K562 (cell line): Measurements from ENCODE around the gene BEX3. TPM values are rescaled to one million over a fixed set of nuclear protein-coding genes. Genes with fewer than 3 reads are reported as not detected.

Experiments
- ATAC-seq: fragments of 200-7000 bp; cut with Tn5 transposase; 3 replicates; pipeline ENCODE4 v1.9.1; 2020; ENCODE audit warnings: moderate library complexity
- BruUV-seq: library from RNA; stranded (reverse); fragments of 400-500 nt; replicated peaks from 2 replicates; lab custom pipeline; 2021; lab: Mats Ljungman, UMichigan
- CTCF ChIA-PET: fragments of 300-600 bp; formaldehyde crosslinking; extraction: SDS; loops from one replicate; lab custom pipeline; 2021; ENCODE audit warnings: low intra/inter-chr PET ratio; lab: Yijun Ruan, JAX
- POLR2A ChIA-PET: fragments of 300-600, 350-650 bp; sonication (Branson Sonifier 250); formaldehyde crosslinking; extraction: SDS; loops from one replicate; lab custom pipeline; 2021; ENCODE audit warnings: antibody characterized with exemption, inconsistent platforms; lab: Yijun Ruan, JAX
- DNase-seq, 4 experiments: peaks; one replicate each; pipeline versions ENCODE4 v3.0.0 to v3.0.0-alpha.2; 2011 to 2018; ENCODE audit warnings: low spot score in 3 of 4, mixed read lengths in 3 of 4; ENCODE audit errors: extremely low read depth in 1 of 4
- FAIRE-seq: peaks from 2 replicates; lab custom pipeline; 2011; peaks lifted over from hg19 to GRCh38; lab: Jason Lieb, UNC
- H2AFZ ChIP-seq: 2 replicates; pipeline ENCODE4 v1.6.0; 2011; ENCODE audit warnings: low read depth, low read length, control low read depth, inconsistent platforms
- H3K27ac ChIP-seq: fragments of 200-600 bp; 3 replicates; pipeline ENCODE4 v1.8.0; 2011; ENCODE audit warnings: low read depth, mild to moderate bottlenecking, control low read depth, inconsistent platforms, low read length, moderate library complexity, mixed read lengths; ENCODE audit errors: extremely low read depth
- H3K27me3 ChIP-seq, 2 experiments: fragments of 300-600 bp in 1 of 2; 2 replicates in 1 of 2; 3 replicates in 1 of 2; pipeline versions ENCODE4 v1.6.0 to v1.8.0; 2011; ENCODE audit warnings: inconsistent platforms in 2 of 2, low read length in 2 of 2, mild to moderate bottlenecking in 1 of 2, mixed read lengths in 1 of 2, moderate library complexity in 1 of 2; ENCODE audit not compliant: control insufficient read depth in 2 of 2, insufficient read depth in 2 of 2
- H3K36me3 ChIP-seq: fragments of 300-600 bp; 3 replicates; pipeline ENCODE4 v1.8.0; 2011; ENCODE audit warnings: mild to moderate bottlenecking, low read length, inconsistent platforms; ENCODE audit not compliant: control insufficient read depth, insufficient read depth
- H3K4me1 ChIP-seq, 2 experiments: fragments of 200-600 bp in 1 of 2; replicated peaks in 1 of 2; 2 replicates in 1 of 2; 3 replicates in 1 of 2; pipeline versions ENCODE4 v1.5.1 to v1.8.0; 2011; ENCODE audit warnings: inconsistent platforms in 2 of 2, low read length in 2 of 2, mild to moderate bottlenecking in 1 of 2, mixed read lengths in 1 of 2, moderate library complexity in 1 of 2; ENCODE audit not compliant: control insufficient read depth in 2 of 2, insufficient read depth in 2 of 2
- H3K4me2 ChIP-seq: 2 replicates; pipeline ENCODE4 v1.6.1; 2011; ENCODE audit warnings: low read length, control low read depth, inconsistent platforms, mixed read lengths; ENCODE audit not compliant: insufficient read depth
- H3K4me3 ChIP-seq: fragments of 200-600 bp; sonication (generic), shearing (Covaris generic); 2 replicates; pipeline ENCODE4 v1.5.1; 2016; ENCODE audit warnings: control low read depth, inconsistent platforms
- H3K79me2 ChIP-seq: fragments of 200-600 bp; 3 replicates; pipeline ENCODE4 v1.8.0; 2011; ENCODE audit warnings: low read length, inconsistent platforms; ENCODE audit not compliant: control insufficient read depth, insufficient read depth
- H3K9ac ChIP-seq, 2 experiments: 2 replicates each; pipeline versions ENCODE4 v1.6.0 to v1.6.1; 2011; ENCODE audit warnings: low read depth in 2 of 2, low read length in 2 of 2, control low read depth in 1 of 2, inconsistent platforms in 1 of 2, mild to moderate bottlenecking in 1 of 2, mixed read lengths in 1 of 2; ENCODE audit not compliant: insufficient read depth in 1 of 2
- H3K9me1 ChIP-seq: one replicate; pipeline ENCODE4 v1.6.0; 2011; ENCODE audit warnings: inconsistent platforms, mild to moderate bottlenecking, low read length, moderate library complexity; ENCODE audit not compliant: control insufficient read depth, insufficient read depth
- H3K9me3 ChIP-seq: replicated peaks from 2 replicates; pipeline ENCODE4 v1.5.1; 2011; ENCODE audit warnings: low read depth, low read length, inconsistent platforms; ENCODE audit not compliant: control insufficient read depth, insufficient read depth
- H4K20me1 ChIP-seq: replicated peaks from 2 replicates; pipeline ENCODE4 v1.6.1; 2011; ENCODE audit warnings: low read length, inconsistent platforms, mixed read lengths; ENCODE audit not compliant: control insufficient read depth, insufficient read depth
- CBFA2T2 ChIP-seq: fragments of 450-650 bp; conservative IDR thresholded peaks from 2 replicates; pipeline ENCODE4 v1.6.1; 2017; ENCODE audit warnings: mild to moderate bottlenecking
- CBFA2T3 ChIP-seq: fragments of 450-650 bp; IDR thresholded peaks from 2 replicates; pipeline ENCODE4 v1.6.1; 2017
- MXI1 ChIP-seq: IDR thresholded peaks from 2 replicates; pipeline ENCODE4 v1.6.1; 2011; ENCODE audit warnings: low read depth, mild to moderate bottlenecking, improper control_type of control experiment, low read length
- TCF3 ChIP-seq: sonication (generic); formaldehyde crosslinking; IDR thresholded peaks from 2 replicates; pipeline ENCODE4 v1.4.0; 2020; ENCODE audit warnings: mild to moderate bottlenecking, missing genetic modification reagents
- TEAD4 ChIP-seq, 2 experiments: sonication (generic) in 1 of 2; formaldehyde crosslinking in 1 of 2; IDR thresholded peaks; 2 replicates each; pipeline versions ENCODE4 v1.6.1 to v1.8.0; 2012 to 2022; ENCODE audit warnings: borderline replicate concordance in 1 of 2, inconsistent platforms in 1 of 2, low read length in 1 of 2, mild to moderate bottlenecking in 1 of 2, missing genetic modification reagents in 1 of 2
- ZEB2 ChIP-seq: fragments of 450-650 bp; IDR thresholded peaks from 2 replicates; pipeline ENCODE4 v1.6.1; 2016
- ZNF23 ChIP-seq: fragments of 250-450 bp; sonication (Bioruptor Pico); IDR thresholded peaks from 2 replicates; pipeline ENCODE4 v1.4.0; 2020; ENCODE audit warnings: mild to moderate bottlenecking
- ZNF766 ChIP-seq: fragments of 200-800 bp; sonication (Bioruptor generic); conservative IDR thresholded peaks from 2 replicates; pipeline ENCODE4 v1.6.1; 2016; ENCODE audit warnings: missing genetic modification characterization, missing compliant biosample characterization
- ZNF780A ChIP-seq: fragments of 250-450 bp; sonication (Bioruptor Pico); IDR thresholded peaks from 2 replicates; pipeline ENCODE4 v1.5.0; 2021; ENCODE audit warnings: mild to moderate bottlenecking
- WGBS: fragments of 100-300 bp; shearing (Covaris generic); methylation state at CpG from one replicate; pipeline ENCODE4 v1.1.6; 2016; ENCODE audit warnings: low coverage, mixed read lengths; ENCODE audit not compliant: insufficient coverage; ENCODE audit errors: missing lambda C conversion rate; 5-methylcytosine and 5-hydroxymethylcytosine counted together
- in situ Hi-C: fragments of 300-500 bp; cut with MboI; formaldehyde crosslinking; loops from 4 replicates; pipeline ENCODE4 v1.15.0; 2018; ENCODE audit warnings: inconsistent platforms, mixed read lengths
- intact Hi-C: fragments of 100-400 bp; cut with micrococcal nuclease; formaldehyde crosslinking; loops from 2 replicates; pipeline ENCODE4 v1.14.2; 2022
- polyA plus RNA-seq, 8 experiments: library from polyadenylated mRNA; depleted of rRNA in 4 of 8; stranded (reverse) in 5 of 8; unstranded in 3 of 8; fragments of >200 nt; fragmentation: Nextera tagmentation in 2 of 8; fragmentation: Illumina TruSeq in 1 of 8; extraction: Ambion mirVana in 2 of 8; extraction: Trizol in 1 of 8; gene quantifications; 2 replicates each; pipeline versions ENCODE4 v1.2.1 to v1.2.3, GENCODE V29; 2011 to 2014; ENCODE audit warnings: inconsistent platforms in 1 of 8, missing spikeins in 1 of 8
- total RNA-seq, 7 experiments: library from RNA; depleted of rRNA in 6 of 7; stranded (reverse); fragments of >200 nt in 6 of 7; fragmentation: Illumina TruSeq in 2 of 7; extraction: Trizol in 2 of 7; gene quantifications; 2 replicates each; pipeline versions ENCODE4 v1.2.1 to v1.2.3, GENCODE V29; 2011 to 2021; ENCODE audit warnings: low replicate concordance in 1 of 7
- TF ChIP-seq, protein P1 (sequence below): IDR thresholded peaks from 3 replicates; pipeline ENCODE4 v1.6.1; 2011; ENCODE audit warnings: borderline replicate concordance, mild to moderate bottlenecking, moderate library complexity; ENCODE audit not compliant: insufficient read length; ENCODE audit errors: extremely low read depth
- TF ChIP-seq, protein P2 (sequence below): fragments of 450-650 bp; IDR thresholded peaks from 2 replicates; pipeline ENCODE4 v1.6.1; 2014; ENCODE audit warnings: low read depth, mild to moderate bottlenecking, moderate library complexity, borderline replicate concordance
- TF ChIP-seq, protein P3 (sequence below), 2 experiments: fragments of 450-650 bp in 1 of 2; IDR thresholded peaks; 2 replicates each; pipeline ENCODE4 v1.6.1; 2011 to 2017; ENCODE audit warnings: low read depth in 2 of 2, antibody characterized with exemption in 1 of 2, borderline replicate concordance in 1 of 2, low read length in 1 of 2, mild to moderate bottlenecking in 1 of 2, mixed read lengths in 1 of 2; ENCODE audit not compliant: control insufficient read depth in 1 of 2

The BEX3 gene
- total and polyA plus RNA-seq, 9 of the 15 experiments (the other 6 are each of a cell fraction or from before 2014, with no cell fraction given) = 0.21 to 0.47 TPM; not detected in 7

DNA sequence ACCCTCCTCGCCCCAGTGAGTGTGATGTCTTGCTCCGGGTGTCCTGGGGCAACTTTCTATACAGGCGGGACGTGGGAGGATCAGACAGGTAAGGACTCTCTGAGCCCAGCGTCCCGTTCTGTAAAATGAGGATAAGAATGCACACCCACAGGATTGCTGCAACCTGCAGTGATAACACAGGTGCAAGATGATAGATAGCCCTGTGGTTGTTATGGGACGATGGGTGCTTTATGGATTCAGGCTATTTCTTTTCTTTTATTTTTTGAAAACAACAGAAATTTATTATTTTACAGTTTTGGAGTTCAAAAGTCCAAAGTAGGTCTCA lies 28.6 kb downstream of the BEX3 start:
- FAIRE-seq (no peak), DNase-seq (peak in 3 of 4 experiments; percentile 9 to 17 (median 16))
- in situ Hi-C loops = no loop called here
- H3K4me1 ChIP-seq = peaks cover 0 to 4% of the 10 kb centered on the region in 2 experiments; a peak in 3 of 5 replicates
- H3K9me1 ChIP-seq = no peaks in the 10 kb centered on the region
- TF ChIP-seq TCF3 (CRISPR knock-in tag) (peak; percentile 22; the same call in 1 of the 2 replicates), CBFA2T3 (peak; percentile 37), MXI1 (no peak), ZEB2 (0 out of 2 replicates have a peak, but pooled peaks have one; percentile 24), TEAD4 (IDR thresholded peaks at IDR 0.05; ENCODE audit: low read length) (0 out of 2 replicates have a peak, but pooled peaks have one; percentile 32), TEAD4 (CRISPR knock-in tag; IDR thresholded peaks at IDR 0.05; ENCODE audit: borderline replicate concordance) (no peak), ZNF766 (CRISPR knock-in tag) (no peak), ZNF780A (CRISPR knock-in tag) (no peak), CBFA2T2 (0 out of 2 replicates have a peak, but pooled peaks have one; percentile 20), ZNF23 (CRISPR knock-in tag) (no peak)
- TF ChIP-seq, protein P1, sequence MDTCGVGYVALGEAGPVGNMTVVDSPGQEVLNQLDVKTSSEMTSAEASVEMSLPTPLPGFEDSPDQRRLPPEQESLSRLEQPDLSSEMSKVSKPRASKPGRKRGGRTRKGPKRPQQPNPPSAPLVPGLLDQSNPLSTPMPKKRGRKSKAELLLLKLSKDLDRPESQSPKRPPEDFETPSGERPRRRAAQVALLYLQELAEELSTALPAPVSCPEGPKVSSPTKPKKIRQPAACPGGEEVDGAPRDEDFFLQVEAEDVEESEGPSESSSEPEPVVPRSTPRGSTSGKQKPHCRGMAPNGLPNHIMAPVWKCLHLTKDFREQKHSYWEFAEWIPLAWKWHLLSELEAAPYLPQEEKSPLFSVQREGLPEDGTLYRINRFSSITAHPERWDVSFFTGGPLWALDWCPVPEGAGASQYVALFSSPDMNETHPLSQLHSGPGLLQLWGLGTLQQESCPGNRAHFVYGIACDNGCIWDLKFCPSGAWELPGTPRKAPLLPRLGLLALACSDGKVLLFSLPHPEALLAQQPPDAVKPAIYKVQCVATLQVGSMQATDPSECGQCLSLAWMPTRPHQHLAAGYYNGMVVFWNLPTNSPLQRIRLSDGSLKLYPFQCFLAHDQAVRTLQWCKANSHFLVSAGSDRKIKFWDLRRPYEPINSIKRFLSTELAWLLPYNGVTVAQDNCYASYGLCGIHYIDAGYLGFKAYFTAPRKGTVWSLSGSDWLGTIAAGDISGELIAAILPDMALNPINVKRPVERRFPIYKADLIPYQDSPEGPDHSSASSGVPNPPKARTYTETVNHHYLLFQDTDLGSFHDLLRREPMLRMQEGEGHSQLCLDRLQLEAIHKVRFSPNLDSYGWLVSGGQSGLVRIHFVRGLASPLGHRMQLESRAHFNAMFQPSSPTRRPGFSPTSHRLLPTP = no peak
- TF ChIP-seq, protein P2, sequence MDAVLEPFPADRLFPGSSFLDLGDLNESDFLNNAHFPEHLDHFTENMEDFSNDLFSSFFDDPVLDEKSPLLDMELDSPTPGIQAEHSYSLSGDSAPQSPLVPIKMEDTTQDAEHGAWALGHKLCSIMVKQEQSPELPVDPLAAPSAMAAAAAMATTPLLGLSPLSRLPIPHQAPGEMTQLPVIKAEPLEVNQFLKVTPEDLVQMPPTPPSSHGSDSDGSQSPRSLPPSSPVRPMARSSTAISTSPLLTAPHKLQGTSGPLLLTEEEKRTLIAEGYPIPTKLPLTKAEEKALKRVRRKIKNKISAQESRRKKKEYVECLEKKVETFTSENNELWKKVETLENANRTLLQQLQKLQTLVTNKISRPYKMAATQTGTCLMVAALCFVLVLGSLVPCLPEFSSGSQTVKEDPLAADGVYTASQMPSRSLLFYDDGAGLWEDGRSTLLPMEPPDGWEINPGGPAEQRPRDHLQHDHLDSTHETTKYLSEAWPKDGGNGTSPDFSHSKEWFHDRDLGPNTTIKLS = peak; percentile 10; the same call in 1 of the 2 replicates
- TF ChIP-seq, protein P3, sequence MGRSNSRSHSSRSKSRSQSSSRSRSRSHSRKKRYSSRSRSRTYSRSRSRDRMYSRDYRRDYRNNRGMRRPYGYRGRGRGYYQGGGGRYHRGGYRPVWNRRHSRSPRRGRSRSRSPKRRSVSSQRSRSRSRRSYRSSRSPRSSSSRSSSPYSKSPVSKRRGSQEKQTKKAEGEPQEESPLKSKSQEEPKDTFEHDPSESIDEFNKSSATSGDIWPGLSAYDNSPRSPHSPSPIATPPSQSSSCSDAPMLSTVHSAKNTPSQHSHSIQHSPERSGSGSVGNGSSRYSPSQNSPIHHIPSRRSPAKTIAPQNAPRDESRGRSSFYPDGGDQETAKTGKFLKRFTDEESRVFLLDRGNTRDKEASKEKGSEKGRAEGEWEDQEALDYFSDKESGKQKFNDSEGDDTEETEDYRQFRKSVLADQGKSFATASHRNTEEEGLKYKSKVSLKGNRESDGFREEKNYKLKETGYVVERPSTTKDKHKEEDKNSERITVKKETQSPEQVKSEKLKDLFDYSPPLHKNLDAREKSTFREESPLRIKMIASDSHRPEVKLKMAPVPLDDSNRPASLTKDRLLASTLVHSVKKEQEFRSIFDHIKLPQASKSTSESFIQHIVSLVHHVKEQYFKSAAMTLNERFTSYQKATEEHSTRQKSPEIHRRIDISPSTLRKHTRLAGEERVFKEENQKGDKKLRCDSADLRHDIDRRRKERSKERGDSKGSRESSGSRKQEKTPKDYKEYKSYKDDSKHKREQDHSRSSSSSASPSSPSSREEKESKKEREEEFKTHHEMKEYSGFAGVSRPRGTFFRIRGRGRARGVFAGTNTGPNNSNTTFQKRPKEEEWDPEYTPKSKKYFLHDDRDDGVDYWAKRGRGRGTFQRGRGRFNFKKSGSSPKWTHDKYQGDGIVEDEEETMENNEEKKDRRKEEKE (IDR thresholded peaks at IDR 0.05; ENCODE audit: borderline replicate concordance in 1 of 2, control insufficient read depth in 1 of 2, low read depth in 2 of 2, low read length in 1 of 2) = no peak
- TF ChIP-seq, all 486 proteins: peak for 6
- Histone ChIP-seq H3K4me3 (peak overlapping the region; percentile 51), H3K27me3 (no peaks in the 10 kb centered on the region), H2AFZ (peak overlapping the region; percentile 85), H3K4me2 (peak overlapping the region; percentile 86), H3K9me3 (no peaks in the 10 kb centered on the region), H3K36me3 (no peaks in the 10 kb centered on the region), H4K20me1 (no peaks in the 10 kb centered on the region), H3K79me2 (no peaks in the 10 kb centered on the region), H3K27ac (peak overlapping the region; percentile 44; the same call in 2 of the 3 replicates), H3K9ac (peak overlapping the region in 1 of 2 experiments; percentile 18; a peak in 2 of 4 replicates)
- BruUV-seq = TSS peak; percentile 91
- ChIA-PET POLR2A (no interaction called here), CTCF (no interaction called here)
- 0% methylated on average over 3 of the region's 7 CpGs for WGBS
- ATAC-seq = peak; percentile 48
- intact Hi-C loops = no loop called here
